Right atrium auricular region (tissue), 2 donors: Measurements from ENCODE around the gene OS9. TPM values are rescaled to one million over a fixed set of nuclear protein-coding genes. Genes with fewer than 3 reads are reported as not detected.
"Not testable (repeated sequence)": the region's sequence is repeated elsewhere in the genome, so short reads cannot be mapped to it uniquely, and the experiment has no call there.

Experiments used
- DNase-seq: peaks from one replicate; pipeline ENCODE4 v3.0.0-alpha.2; 2019; ENCODE audit warnings: low spot score
- H3K27ac ChIP-seq, 2 donors: fragments of 200-600 bp; sonication (generic); 1 replicate in 1 of 2; 2 replicates in 1 of 2; pipeline ENCODE4 v1.5.1; 2016 to 2019
- H3K27me3 ChIP-seq, 2 donors: fragments of 200-600 bp; sonication (generic); one replicate each; pipeline versions ENCODE4 v1.5.1 to v1.6.0; 2017 to 2019
- H3K36me3 ChIP-seq: fragments of 200-600 bp; sonication (generic); one replicate; pipeline ENCODE4 v1.5.1; 2016
- H3K4me1 ChIP-seq, 2 donors: fragments of 200-600 bp; sonication (generic); one replicate each; pipeline versions ENCODE4 v1.5.1 to v1.6.0; 2017 to 2019
- H3K4me3 ChIP-seq, 2 donors: fragments of 200-600 bp; sonication (generic); 1 replicate in 1 of 2; 2 replicates in 1 of 2; pipeline ENCODE4 v1.5.1; 2017 to 2019; ENCODE audit warnings: mild to moderate bottlenecking in 1 of 2, moderate library complexity in 1 of 2
- H3K9me3 ChIP-seq, 2 donors: fragments of 200-600 bp; sonication (generic); one replicate each; pipeline ENCODE4 v1.5.1; 2019
- total RNA-seq, 2 donors: library from RNA; depleted of rRNA; stranded (reverse); fragments of >200 nt; gene quantifications; one replicate each; pipeline ENCODE4 v1.1.0, GENCODE V29; 2016
- TF ChIP-seq, protein P1 (sequence below), 2 donors: fragments of 200-600 bp; sonication (generic); IDR thresholded peaks; one replicate each; pipeline ENCODE4 v1.5.1; 2019; ENCODE audit warnings: antibody characterized with exemption in 2 of 2

OS9 gene
- total RNA-seq, 2 donors from 2014 or later = 161 to 173 TPM

DNA sequence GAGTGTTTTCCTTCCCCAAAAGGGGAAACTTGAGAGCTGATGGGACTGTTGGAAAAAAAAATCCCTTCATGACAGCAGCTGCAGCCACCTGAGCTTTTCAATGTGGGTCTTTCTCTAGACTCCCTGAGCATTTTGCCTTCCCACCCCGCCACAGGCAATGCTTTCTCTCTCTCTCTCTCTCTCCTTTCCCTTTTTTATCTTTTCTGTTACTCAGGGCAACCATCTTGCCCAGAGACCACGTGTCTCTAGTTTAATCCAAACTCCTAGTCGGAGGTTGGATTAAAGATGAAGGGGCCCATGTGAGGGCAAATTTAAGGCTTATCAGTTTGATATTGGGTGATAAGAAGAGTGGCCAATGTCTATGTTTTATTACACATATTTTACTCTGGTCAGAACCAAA lies 35.0 kb upstream of the OS9 start:
- H3K9me3 ChIP-seq = no peaks in the 10 kb centered on the region
- no peak overlapping the region for H3K4me3 ChIP-seq
- no peaks in the 10 kb centered on the region for H3K36me3 ChIP-seq
- no peaks in the 10 kb centered on the region for H3K4me1 ChIP-seq
- TF ChIP-seq, protein P1, sequence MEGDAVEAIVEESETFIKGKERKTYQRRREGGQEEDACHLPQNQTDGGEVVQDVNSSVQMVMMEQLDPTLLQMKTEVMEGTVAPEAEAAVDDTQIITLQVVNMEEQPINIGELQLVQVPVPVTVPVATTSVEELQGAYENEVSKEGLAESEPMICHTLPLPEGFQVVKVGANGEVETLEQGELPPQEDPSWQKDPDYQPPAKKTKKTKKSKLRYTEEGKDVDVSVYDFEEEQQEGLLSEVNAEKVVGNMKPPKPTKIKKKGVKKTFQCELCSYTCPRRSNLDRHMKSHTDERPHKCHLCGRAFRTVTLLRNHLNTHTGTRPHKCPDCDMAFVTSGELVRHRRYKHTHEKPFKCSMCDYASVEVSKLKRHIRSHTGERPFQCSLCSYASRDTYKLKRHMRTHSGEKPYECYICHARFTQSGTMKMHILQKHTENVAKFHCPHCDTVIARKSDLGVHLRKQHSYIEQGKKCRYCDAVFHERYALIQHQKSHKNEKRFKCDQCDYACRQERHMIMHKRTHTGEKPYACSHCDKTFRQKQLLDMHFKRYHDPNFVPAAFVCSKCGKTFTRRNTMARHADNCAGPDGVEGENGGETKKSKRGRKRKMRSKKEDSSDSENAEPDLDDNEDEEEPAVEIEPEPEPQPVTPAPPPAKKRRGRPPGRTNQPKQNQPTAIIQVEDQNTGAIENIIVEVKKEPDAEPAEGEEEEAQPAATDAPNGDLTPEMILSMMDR (IDR thresholded peaks at IDR 0.05) = no peak
- no peaks in the 10 kb centered on the region for H3K27me3 ChIP-seq
- no peak overlapping the region for H3K27ac ChIP-seq
- no peak for DNase-seq

DNA sequence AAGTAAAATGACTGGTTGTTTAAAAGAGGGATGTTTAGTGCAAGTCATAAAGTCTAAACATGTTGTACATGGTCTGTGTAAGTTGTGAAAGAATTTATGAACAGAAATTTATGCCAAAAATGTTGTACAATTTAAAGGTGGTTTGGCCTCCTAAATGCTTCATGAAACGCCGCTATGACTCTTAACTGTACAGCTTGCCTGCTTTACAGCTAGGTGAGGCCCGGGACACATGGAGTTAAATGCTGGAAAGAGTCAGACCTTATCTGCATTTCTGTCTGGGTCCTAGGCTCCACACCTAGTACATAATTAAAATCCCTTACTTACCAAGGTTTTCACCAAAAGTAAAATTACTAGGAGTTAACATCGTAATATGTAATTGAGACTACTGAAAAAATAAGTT lies 32.6 kb upstream of the OS9 start:
- no peaks in the 10 kb centered on the region for H3K36me3 ChIP-seq
- H3K9me3 ChIP-seq = no peaks in the 10 kb centered on the region
- no peaks in the 10 kb centered on the region for H3K27me3 ChIP-seq
- TF ChIP-seq, protein P1 (IDR thresholded peaks at IDR 0.05) = no peak
- no peaks in the 10 kb centered on the region for H3K4me1 ChIP-seq
- no peak overlapping the region for H3K27ac ChIP-seq
- no peak for DNase-seq
- H3K4me3 ChIP-seq = no peak overlapping the region

DNA sequence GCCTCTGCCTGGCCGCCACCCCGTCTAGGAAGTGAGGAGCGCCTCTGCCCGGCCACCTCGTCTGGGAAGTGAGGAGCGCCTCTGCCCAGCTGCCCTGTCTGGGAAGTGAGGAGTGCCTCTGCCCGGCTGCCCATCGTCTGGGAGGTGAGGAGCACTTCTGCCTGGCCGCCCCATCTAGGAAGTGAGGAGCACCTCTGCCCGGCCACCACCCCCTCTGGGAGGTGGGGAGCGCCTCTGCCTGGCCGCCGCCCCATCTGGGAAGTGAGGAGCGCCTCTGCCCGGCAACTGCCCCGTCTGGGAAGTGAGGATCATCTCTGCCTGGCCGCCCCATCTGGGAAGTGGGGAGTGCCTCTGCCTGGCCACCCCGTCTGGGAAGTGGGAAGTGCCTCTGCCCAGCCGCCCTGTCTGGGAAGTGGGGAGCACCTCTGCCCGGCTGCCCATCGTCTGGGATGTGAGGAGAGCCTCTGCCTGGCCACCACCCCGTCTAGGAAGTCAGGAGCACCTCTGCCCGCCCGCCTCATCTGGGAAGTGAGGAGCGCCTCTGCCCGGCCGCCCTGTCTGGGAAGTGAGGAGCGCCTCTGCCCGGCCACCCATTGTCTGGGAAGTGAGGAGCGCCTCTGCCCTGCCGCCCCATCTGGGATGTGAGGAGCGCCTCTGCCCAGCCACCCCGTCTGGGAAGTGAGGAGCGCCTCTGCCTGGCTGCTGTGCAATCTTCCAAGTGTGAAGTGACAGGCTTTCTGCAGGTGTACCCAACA lies 28.7 kb upstream of the OS9 start:
- not testable (repeated sequence) for H3K27me3 ChIP-seq, DNase-seq, H3K4me1 ChIP-seq, H3K9me3 ChIP-seq, H3K27ac ChIP-seq, H3K36me3 ChIP-seq, H3K4me3 ChIP-seq

DNA sequence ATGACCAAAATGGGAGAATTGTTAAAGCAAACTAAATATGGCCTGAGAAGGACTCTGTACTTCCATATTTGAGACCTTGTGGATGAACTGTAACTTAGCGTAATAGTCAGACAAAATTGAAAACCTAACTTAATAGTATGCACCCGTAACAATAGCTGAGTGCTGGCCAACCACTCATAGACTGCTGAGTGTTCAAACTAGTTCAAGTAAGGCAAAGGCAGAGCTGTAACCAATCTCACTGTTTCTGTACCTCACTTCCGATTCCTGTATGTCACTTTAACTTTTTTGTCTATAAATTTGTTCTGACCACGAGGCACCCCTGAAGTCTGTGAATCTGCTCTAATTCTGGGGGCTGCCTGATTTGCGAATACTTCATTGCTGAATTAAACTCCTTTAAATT lies 27.0 kb upstream of the OS9 start:
- Histone ChIP-seq H3K27ac (no peak overlapping the region), H3K27me3 (no peaks in the 10 kb centered on the region), H3K9me3 (no peaks in the 10 kb centered on the region), H3K36me3 (no peaks in the 10 kb centered on the region), H3K4me1 (no peaks in the 10 kb centered on the region), H3K4me3 (no peak overlapping the region)
- no peak for DNase-seq
- TF ChIP-seq, protein P1 (IDR thresholded peaks at IDR 0.05) = no peak

DNA sequence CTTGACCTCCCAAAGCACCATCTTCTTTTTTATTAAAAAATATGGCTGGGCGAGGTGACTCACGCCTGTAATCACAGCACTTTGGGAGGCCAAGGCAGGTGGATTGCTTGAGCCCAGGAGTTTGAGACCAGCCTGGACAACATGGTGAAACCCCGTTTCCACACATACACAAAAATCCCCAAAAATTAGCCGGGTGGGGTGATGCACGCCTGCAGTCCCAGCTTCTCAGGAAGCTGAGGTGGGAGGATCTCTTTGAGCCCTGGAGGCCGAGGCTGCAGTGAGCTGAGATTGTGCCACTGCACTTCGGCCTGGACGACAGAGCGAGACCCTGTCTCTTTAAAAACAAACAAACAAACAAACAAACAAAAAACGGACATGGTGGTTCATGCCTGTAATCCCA lies 24.2 kb upstream of the OS9 start:
- H3K36me3 ChIP-seq, H3K4me3 ChIP-seq, H3K9me3 ChIP-seq, DNase-seq, H3K27ac ChIP-seq, H3K27me3 ChIP-seq, H3K4me1 ChIP-seq: not testable (repeated sequence)

DNA sequence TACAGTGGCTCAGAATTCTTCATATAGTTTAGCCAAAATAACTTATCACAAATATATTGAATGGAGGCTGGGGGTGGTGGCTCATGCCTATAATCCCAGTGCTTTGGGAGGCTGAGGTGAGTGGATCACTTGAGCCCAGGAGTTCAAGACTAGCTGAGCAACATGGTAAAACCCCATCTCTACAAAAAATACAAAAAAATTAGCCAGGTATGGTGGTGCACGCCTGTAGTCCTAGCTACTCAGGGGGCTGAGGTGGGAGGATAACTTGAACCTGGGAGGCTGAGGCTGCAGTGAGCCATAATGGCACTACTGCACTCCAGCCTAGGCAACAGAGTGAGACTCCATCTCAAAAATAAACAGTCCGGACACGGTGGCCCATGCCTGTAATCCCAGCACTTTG lies 22.1 kb upstream of the OS9 start:
- H3K27ac ChIP-seq, H3K4me1 ChIP-seq, H3K36me3 ChIP-seq, H3K9me3 ChIP-seq, H3K27me3 ChIP-seq, H3K4me3 ChIP-seq, DNase-seq: not testable (repeated sequence)

DNA sequence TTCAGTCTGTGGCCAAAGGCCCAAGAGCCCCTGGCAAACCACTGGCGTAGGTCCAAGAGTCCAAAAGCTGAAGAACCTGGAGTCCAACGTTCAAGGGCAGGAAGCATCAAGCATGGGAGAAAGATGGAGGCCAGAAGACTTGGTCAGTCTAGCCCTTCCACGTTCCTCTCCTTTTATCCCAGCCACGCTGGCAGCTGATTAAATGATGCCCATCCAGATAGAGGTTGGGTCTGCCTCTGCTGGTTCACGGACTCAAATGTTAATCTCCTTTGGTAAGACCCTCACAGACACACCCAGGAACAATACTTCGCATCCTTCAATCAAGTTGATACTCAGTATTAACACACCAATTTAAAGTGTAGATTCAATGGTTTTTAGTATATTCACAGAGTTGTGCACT lies 21.1 kb upstream of the OS9 start:
- Histone ChIP-seq H3K9me3 (no peaks in the 10 kb centered on the region), H3K27me3 (no peaks in the 10 kb centered on the region), H3K4me3 (no peak overlapping the region), H3K27ac (no peak overlapping the region), H3K36me3 (no peaks in the 10 kb centered on the region), H3K4me1 (no peaks in the 10 kb centered on the region)
- TF ChIP-seq, protein P1 (IDR thresholded peaks at IDR 0.05) = no peak
- DNase-seq = no peak
